LHCN-M2 (cell line): ENCODE measurements around the gene IRF2. TPM values are rescaled to one million over a fixed set of nuclear protein-coding genes. Genes with fewer than 3 reads are reported as not detected.

ENCODE experiments used
- DNase-seq: peaks from one replicate; pipeline ENCODE4 v3.0.0-alpha.2; 2012; ENCODE audit warnings: low read depth
- total RNA-seq: library from RNA; depleted of rRNA; stranded (reverse); fragments of >200 nt; gene quantifications from 2 replicates; pipeline ENCODE4 v1.2.3, GENCODE V29; 2014

Gene IRF2
- total RNA-seq, 1 experiment from 2014 or later = 16.6 TPM

GRCh38 chr4:184473499-184474262, 669 bp downstream of the IRF2 start:
- peak; percentile 38 for DNase-seq

- DNase-seq = peak; percentile 63
Observed at GRCh38 chr4:184472614-184473498, 1.5 kb downstream of the IRF2 start.

- DNase-seq = no peak
Observed at GRCh38 chr4:184471881-184472613, 2.3 kb downstream of the IRF2 start.

- DNase-seq = no peak
Observed at GRCh38 chr4:184470785-184471110, 3.6 kb downstream of the IRF2 start.

GRCh38 chr4:184466634-184467033, 7.7 kb downstream of the IRF2 start:
- DNase-seq = no peak

- no peak for DNase-seq
Observed at GRCh38 chr4:184464759-184465454, 9.4 kb downstream of the IRF2 start.

GRCh38 chr4:184463856-184464255, 10.5 kb downstream of the IRF2 start:
- no peak for DNase-seq

GRCh38 chr4:184463158-184463557, 11.2 kb downstream of the IRF2 start:
- DNase-seq = no peak

GRCh38 chr4:184462724-184463123, 11.6 kb downstream of the IRF2 start:
- no peak for DNase-seq

GRCh38 chr4:184461711-184462441, 12.5 kb downstream of the IRF2 start:
- DNase-seq = no peak

- DNase-seq = no peak
Observed at GRCh38 chr4:184460499-184461285, 13.7 kb downstream of the IRF2 start.

- peak; percentile 71 for DNase-seq
Observed at GRCh38 chr4:184459413-184459812, 14.9 kb downstream of the IRF2 start.

GRCh38 chr4:184457535-184458249, 16.7 kb downstream of the IRF2 start:
- DNase-seq = peak; percentile 27

- no peak for DNase-seq
Observed at GRCh38 chr4:184456337-184456736, 18.0 kb downstream of the IRF2 start.

GRCh38 chr4:184455299-184455698, 19.1 kb downstream of the IRF2 start:
- no peak for DNase-seq

GRCh38 chr4:184453365-184454160, 20.8 kb downstream of the IRF2 start:
- peak; percentile 48 for DNase-seq

GRCh38 chr4:184452740-184453139, 21.6 kb downstream of the IRF2 start:
- DNase-seq = no peak

GRCh38 chr4:184451726-184452125, 22.6 kb downstream of the IRF2 start:
- no peak for DNase-seq
